HEK293 (cell line): ENCODE measurements around the gene MYT1.

ENCODE experiments used
- CTCF ChIA-PET: fragments of 350-600 bp; formaldehyde crosslinking; extraction: SDS; loops from one replicate; lab custom pipeline; 2021; ENCODE audit warnings: antibody characterized with exemption; lab: Yijun Ruan, JAX
- POLR2A ChIA-PET: fragments of 300-600 bp; formaldehyde crosslinking; extraction: SDS; loops from one replicate; lab custom pipeline; 2020; ENCODE audit warnings: antibody characterized with exemption, inconsistent platforms; lab: Yijun Ruan, JAX
- H3K27ac ChIP-seq: fragments of 200-500 bp; sonication (Bioruptor generic); 2 replicates; pipeline ENCODE4 v1.5.1; 2014; ENCODE audit warnings: low read depth, low read length, control low read depth, inconsistent platforms; ENCODE audit errors: extremely low read depth
- H3K36me3 ChIP-seq, 2 experiments: fragments of 200-500 bp in 1 of 2; sonication (Bioruptor generic) in 1 of 2; 1 replicate in 1 of 2; 2 replicates in 1 of 2; pipeline ENCODE4 v1.5.1; 2014 to 2017; ENCODE audit warnings: inconsistent platforms in 2 of 2, low read length in 2 of 2; ENCODE audit not compliant: control insufficient read depth in 2 of 2, insufficient read depth in 1 of 2
- H3K4me1 ChIP-seq: fragments of 200-500 bp; sonication (Bioruptor generic); 2 replicates; pipeline ENCODE4 v1.5.1; 2014; ENCODE audit warnings: mild to moderate bottlenecking, low read length, inconsistent platforms; ENCODE audit not compliant: control insufficient read depth, insufficient read depth
- H3K4me3 ChIP-seq: 2 replicates; pipeline ENCODE4 v1.5.1; 2011; ENCODE audit warnings: low read depth, mild to moderate bottlenecking, control low read depth, low read length, moderate library complexity
- H3K9me3 ChIP-seq: fragments of 200-500 bp; sonication (Bioruptor generic); 2 replicates; pipeline ENCODE4 v1.5.1; 2014; ENCODE audit warnings: low read depth, low read length, inconsistent platforms; ENCODE audit not compliant: control insufficient read depth, insufficient read depth
- FEZF1 ChIP-seq: fragments of 450-650 bp; formaldehyde crosslinking; IDR thresholded peaks from 2 replicates; pipeline ENCODE4 v1.5.1; 2016; ENCODE audit warnings: missing biosample characterization, missing genetic modification characterization
- GLIS1 ChIP-seq: fragments of 450-650 bp; formaldehyde crosslinking; IDR thresholded peaks from 2 replicates; pipeline ENCODE4 v1.5.1; 2016; ENCODE audit warnings: missing biosample characterization, missing genetic modification characterization
- SP2 ChIP-seq: fragments of 450-650 bp; formaldehyde crosslinking; IDR thresholded peaks from 2 replicates; pipeline ENCODE4 v1.5.1; 2016; ENCODE audit warnings: missing biosample characterization, missing genetic modification characterization
- SP7 ChIP-seq: fragments of 450-650 bp; formaldehyde crosslinking; IDR thresholded peaks from 2 replicates; pipeline ENCODE4 v1.5.1; 2016; ENCODE audit warnings: missing biosample characterization, missing genetic modification characterization
- ZBTB26 ChIP-seq: fragments of 450-650 bp; formaldehyde crosslinking; optimal IDR thresholded peaks from 2 replicates; pipeline ENCODE3; 2016; ENCODE audit warnings: missing biosample characterization, mild to moderate bottlenecking, missing genetic modification characterization
- ZNF146 ChIP-seq: fragments of 450-650 bp; formaldehyde crosslinking; IDR thresholded peaks from 2 replicates; pipeline ENCODE4 v1.5.1; 2016; ENCODE audit warnings: missing biosample characterization, missing genetic modification characterization
- ZNF221 ChIP-seq: fragments of 450-650 bp; formaldehyde crosslinking; IDR thresholded peaks from 2 replicates; pipeline ENCODE4 v1.5.1; 2017; ENCODE audit warnings: missing biosample characterization, missing genetic modification characterization, borderline replicate concordance
- ZNF335 ChIP-seq: fragments of 450-650 bp; formaldehyde crosslinking; conservative IDR thresholded peaks from 2 replicates; pipeline ENCODE4 v1.5.1; 2016; ENCODE audit warnings: missing biosample characterization, missing genetic modification characterization
- ZNF433 ChIP-seq: fragments of 450-650 bp; formaldehyde crosslinking; IDR thresholded peaks from 2 replicates; pipeline ENCODE4 v1.5.1; 2016; ENCODE audit warnings: missing biosample characterization, missing genetic modification characterization, low read depth
- ZNF48 ChIP-seq: fragments of 450-650 bp; formaldehyde crosslinking; IDR thresholded peaks from 2 replicates; pipeline ENCODE4 v1.5.1; 2016; ENCODE audit warnings: missing biosample characterization, missing genetic modification characterization
- ZNF548 ChIP-seq: fragments of 450-650 bp; formaldehyde crosslinking; IDR thresholded peaks from 2 replicates; pipeline ENCODE4 v1.5.1; 2016; ENCODE audit warnings: missing biosample characterization, missing genetic modification characterization
- ZNF571 ChIP-seq: fragments of 450-650 bp; formaldehyde crosslinking; IDR thresholded peaks from 2 replicates; pipeline ENCODE4 v1.5.0; 2017; ENCODE audit warnings: missing biosample characterization, missing genetic modification characterization
- ZNF670 ChIP-seq: fragments of 450-650 bp; formaldehyde crosslinking; IDR thresholded peaks from 2 replicates; pipeline ENCODE4 v1.5.1; 2016; ENCODE audit warnings: missing biosample characterization, missing genetic modification characterization, low read depth
- ZNF704 ChIP-seq: fragments of 450-650 bp; formaldehyde crosslinking; IDR thresholded peaks from 2 replicates; pipeline ENCODE4 v1.5.1; 2016; ENCODE audit warnings: missing biosample characterization, missing genetic modification characterization
- ZNF792 ChIP-seq: fragments of 450-650 bp; formaldehyde crosslinking; IDR thresholded peaks from 2 replicates; pipeline ENCODE4 v1.5.1; 2016; ENCODE audit warnings: missing biosample characterization, missing genetic modification characterization
- TF ChIP-seq, protein P1 (sequence below): fragments of 450-650 bp; formaldehyde crosslinking; IDR thresholded peaks from 2 replicates; pipeline ENCODE4 v1.5.1; 2017; ENCODE audit warnings: missing biosample characterization, missing genetic modification characterization
- TF ChIP-seq, protein P2 (sequence below): fragments of 450-650 bp; formaldehyde crosslinking; IDR thresholded peaks from 2 replicates; pipeline ENCODE4 v1.5.1; 2017; ENCODE audit warnings: missing biosample characterization, missing genetic modification characterization
- TF ChIP-seq, protein P3 (sequence below): fragments of 450-650 bp; formaldehyde crosslinking; IDR thresholded peaks from 2 replicates; pipeline ENCODE4 v1.5.1; 2017; ENCODE audit warnings: missing biosample characterization, missing genetic modification characterization

The MYT1 gene

GRCh38 chr20:64154590-64155257, 9.5 kb upstream of the MYT1 start (continued):
- TF ChIP-seq ZNF704 (tag by site-specific recombination) (no peak), ZNF146 (no peak), SP2 (tag by site-specific recombination) (peak; percentile 40), ZNF548 (tag by site-specific recombination) (no peak)
- TF ChIP-seq, protein P1, sequence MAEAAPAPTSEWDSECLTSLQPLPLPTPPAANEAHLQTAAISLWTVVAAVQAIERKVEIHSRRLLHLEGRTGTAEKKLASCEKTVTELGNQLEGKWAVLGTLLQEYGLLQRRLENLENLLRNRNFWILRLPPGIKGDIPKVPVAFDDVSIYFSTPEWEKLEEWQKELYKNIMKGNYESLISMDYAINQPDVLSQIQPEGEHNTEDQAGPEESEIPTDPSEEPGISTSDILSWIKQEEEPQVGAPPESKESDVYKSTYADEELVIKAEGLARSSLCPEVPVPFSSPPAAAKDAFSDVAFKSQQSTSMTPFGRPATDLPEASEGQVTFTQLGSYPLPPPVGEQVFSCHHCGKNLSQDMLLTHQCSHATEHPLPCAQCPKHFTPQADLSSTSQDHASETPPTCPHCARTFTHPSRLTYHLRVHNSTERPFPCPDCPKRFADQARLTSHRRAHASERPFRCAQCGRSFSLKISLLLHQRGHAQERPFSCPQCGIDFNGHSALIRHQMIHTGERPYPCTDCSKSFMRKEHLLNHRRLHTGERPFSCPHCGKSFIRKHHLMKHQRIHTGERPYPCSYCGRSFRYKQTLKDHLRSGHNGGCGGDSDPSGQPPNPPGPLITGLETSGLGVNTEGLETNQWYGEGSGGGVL (tag by site-specific recombination): no peak

- ChIA-PET CTCF (interaction anchor here (1.7 kb wide), 1 partner anchor 10 kb away, joined by 9 read pairs; no protein-coding TSS in a partner anchor), POLR2A (no interaction called here)
- Histone ChIP-seq H3K27ac (no peak overlapping the region), H3K9me3 (no peaks in the 10 kb centered on the region), H3K4me1 (no peaks in the 10 kb centered on the region), H3K4me3 (no peak overlapping the region), H3K36me3 (no peaks in the 10 kb centered on the region)
- TF ChIP-seq ZNF792 (tag by site-specific recombination) (no peak), GLIS1 (peak; percentile 1; the same call in 1 of the 2 replicates), ZNF48 (tag by site-specific recombination) (no peak), FEZF1 (tag by site-specific recombination) (no peak), ZNF433 (tag by site-specific recombination) (no peak), ZBTB26 (no peak), ZNF571 (tag by site-specific recombination) (no peak), ZNF670 (tag by site-specific recombination) (no peak), ZNF221 (tag by site-specific recombination) (no peak), ZNF335 (no peak), SP7 (tag by site-specific recombination) (no peak)
- TF ChIP-seq, protein P2, sequence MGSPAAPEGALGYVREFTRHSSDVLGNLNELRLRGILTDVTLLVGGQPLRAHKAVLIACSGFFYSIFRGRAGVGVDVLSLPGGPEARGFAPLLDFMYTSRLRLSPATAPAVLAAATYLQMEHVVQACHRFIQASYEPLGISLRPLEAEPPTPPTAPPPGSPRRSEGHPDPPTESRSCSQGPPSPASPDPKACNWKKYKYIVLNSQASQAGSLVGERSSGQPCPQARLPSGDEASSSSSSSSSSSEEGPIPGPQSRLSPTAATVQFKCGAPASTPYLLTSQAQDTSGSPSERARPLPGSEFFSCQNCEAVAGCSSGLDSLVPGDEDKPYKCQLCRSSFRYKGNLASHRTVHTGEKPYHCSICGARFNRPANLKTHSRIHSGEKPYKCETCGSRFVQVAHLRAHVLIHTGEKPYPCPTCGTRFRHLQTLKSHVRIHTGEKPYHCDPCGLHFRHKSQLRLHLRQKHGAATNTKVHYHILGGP: no peak
- TF ChIP-seq, protein P3, sequence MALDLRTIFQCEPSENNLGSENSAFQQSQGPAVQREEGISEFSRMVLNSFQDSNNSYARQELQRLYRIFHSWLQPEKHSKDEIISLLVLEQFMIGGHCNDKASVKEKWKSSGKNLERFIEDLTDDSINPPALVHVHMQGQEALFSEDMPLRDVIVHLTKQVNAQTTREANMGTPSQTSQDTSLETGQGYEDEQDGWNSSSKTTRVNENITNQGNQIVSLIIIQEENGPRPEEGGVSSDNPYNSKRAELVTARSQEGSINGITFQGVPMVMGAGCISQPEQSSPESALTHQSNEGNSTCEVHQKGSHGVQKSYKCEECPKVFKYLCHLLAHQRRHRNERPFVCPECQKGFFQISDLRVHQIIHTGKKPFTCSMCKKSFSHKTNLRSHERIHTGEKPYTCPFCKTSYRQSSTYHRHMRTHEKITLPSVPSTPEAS (tag by site-specific recombination): peak; percentile 36; the same call in 1 of the 2 replicates
These were observed 8.8 kb upstream of the MYT1 start for GRCh38 chr20:64155258-64156135.
